PC-9 (cell line): Measurements from ENCODE around the gene ELANE. TPM values are rescaled to one million over a fixed set of nuclear protein-coding genes. Genes with fewer than 3 reads are reported as not detected.

Source experiments
- BruUV-seq: library from RNA; stranded (reverse); fragments of 400-500 nt; replicated peaks from 2 replicates; lab custom pipeline; 2021; lab: Mats Ljungman, UMichigan
- CTCF ChIA-PET: fragments of 300-600 bp; sonication (Branson Sonifier 250); formaldehyde crosslinking; loops from one replicate; lab custom pipeline; 2022; ENCODE audit warnings: antibody characterized with exemption; lab: Charles Lee
- POLR2A ChIA-PET: fragments of 300-600 bp; sonication (Branson Sonifier 250); formaldehyde crosslinking; loops from one replicate; lab custom pipeline; 2022; ENCODE audit warnings: antibody characterized with exemption; ENCODE audit not compliant: unreplicated experiment; lab: Charles Lee
- DNase-seq, 2 experiments: peaks; one replicate each; pipeline versions ENCODE4 v3.0.0 to v3.0.0-alpha.2; 2015 to 2022; ENCODE audit warnings: mixed read lengths in 1 of 2
- H2AFZ ChIP-seq: fragments of 200-600 bp; sonication (generic); 2 replicates; pipeline ENCODE4 v1.8.1; 2017; ENCODE audit warnings: antibody characterized with exemption
- H3F3A ChIP-seq: fragments of 200-600 bp; sonication (generic); 2 replicates; pipeline ENCODE4 v1.8.1; 2017; ENCODE audit warnings: antibody characterized with exemption, mild to moderate bottlenecking, low read depth; ENCODE audit not compliant: insufficient read depth
- H3K27ac ChIP-seq: fragments of 200-600 bp; sonication (generic); 2 replicates; pipeline ENCODE4 v1.6.1; 2016; ENCODE audit warnings: mixed run types
- H3K27me3 ChIP-seq: fragments of 200-600 bp; sonication (generic); 2 replicates; pipeline ENCODE4 v1.6.1; 2016; ENCODE audit warnings: low read depth, mixed run types; ENCODE audit not compliant: insufficient read depth
- H3K36me3 ChIP-seq: fragments of 200-600 bp; sonication (generic); 2 replicates; pipeline ENCODE4 v1.6.1; 2016; ENCODE audit warnings: low read depth, mixed run types
- H3K4me1 ChIP-seq: fragments of 200-600 bp; sonication (generic); replicated peaks from 2 replicates; pipeline ENCODE4 v1.6.1; 2016; ENCODE audit warnings: mixed run types; ENCODE audit not compliant: insufficient read depth
- H3K4me2 ChIP-seq: fragments of 200-600 bp; sonication (generic); 2 replicates; pipeline ENCODE4 v1.6.1; 2017; ENCODE audit warnings: mixed run types
- H3K4me3 ChIP-seq: fragments of 200-600 bp; sonication (generic); 2 replicates; pipeline ENCODE4 v1.6.1; 2016; ENCODE audit warnings: mixed run types
- H3K79me2 ChIP-seq: fragments of 200-600 bp; sonication (generic); 2 replicates; pipeline ENCODE4 v1.6.1; 2017; ENCODE audit warnings: low read depth, mixed run types
- H3K9me2 ChIP-seq: fragments of 200-600 bp; sonication (generic); 2 replicates; pipeline ENCODE4 v1.8.1; 2017; ENCODE audit warnings: mild to moderate bottlenecking; ENCODE audit not compliant: insufficient read depth
- H3K9me3 ChIP-seq: fragments of 200-600 bp; sonication (generic); 2 replicates; pipeline ENCODE4 v1.8.1; 2016; ENCODE audit warnings: low read depth; ENCODE audit not compliant: insufficient read depth
- H4K20me1 ChIP-seq: fragments of 200-600 bp; sonication (generic); 2 replicates; pipeline ENCODE4 v1.8.1; 2017; ENCODE audit not compliant: insufficient read depth
- EZH2 ChIP-seq: fragments of 200-600 bp; sonication (generic); IDR thresholded peaks from 2 replicates; pipeline ENCODE4 v1.8.0; 2017; ENCODE audit warnings: antibody characterized with exemption, low read depth
- intact Hi-C: fragments of 100-400 bp; cut with micrococcal nuclease; formaldehyde crosslinking; loops from one replicate; pipeline ENCODE4 v1.10.0; 2022; ENCODE audit not compliant: unreplicated experiment
- total RNA-seq: library from RNA; stranded (reverse); gene quantifications from 2 replicates; pipeline ENCODE4 v1.2.3, GENCODE V29; 2021
- TF ChIP-seq, protein P1 (sequence below): fragments of 200-600 bp; sonication (generic); conservative IDR thresholded peaks from 2 replicates; pipeline ENCODE4 v1.6.1; 2017; ENCODE audit warnings: mixed run types, antibody characterized with exemption, mild to moderate bottlenecking, moderate library complexity

Gene ELANE
- total RNA-seq, 1 experiment from 2014 or later: not detected

DNA sequence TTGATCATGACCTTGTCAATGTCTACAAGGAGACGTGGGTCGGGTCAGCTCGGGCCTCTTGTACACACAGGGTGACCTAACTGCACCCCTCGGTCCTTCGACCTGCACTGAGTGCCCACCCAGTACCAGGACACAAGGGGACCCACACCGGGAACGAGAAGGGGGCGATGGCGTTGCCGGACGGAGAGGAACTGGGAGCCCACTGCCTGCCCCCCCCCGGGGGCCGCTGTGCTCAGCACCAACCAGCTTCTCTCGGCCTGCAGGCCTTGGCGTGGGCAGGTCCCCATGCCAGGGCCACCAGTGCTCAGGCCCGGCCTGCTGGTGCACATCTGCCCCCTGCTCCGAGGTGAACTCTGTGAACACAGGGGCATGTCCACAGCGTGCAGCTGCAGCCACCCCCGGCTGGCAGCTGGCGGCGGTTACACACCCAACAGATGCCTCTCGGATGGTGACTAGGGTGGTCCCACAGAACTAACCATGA is 21.5 kb downstream of the ELANE start:
- POLR2A ChIA-PET: interaction anchor here (0.5 kb wide), 1 partner anchor 204 kb away, joined by 3 read pairs; no protein-coding TSS in a partner anchor
- H3K79me2 ChIP-seq: no peaks in the 10 kb centered on the region
- no TSS peak for BruUV-seq
- TF ChIP-seq EZH2: no peak
- TF ChIP-seq, protein P1, sequence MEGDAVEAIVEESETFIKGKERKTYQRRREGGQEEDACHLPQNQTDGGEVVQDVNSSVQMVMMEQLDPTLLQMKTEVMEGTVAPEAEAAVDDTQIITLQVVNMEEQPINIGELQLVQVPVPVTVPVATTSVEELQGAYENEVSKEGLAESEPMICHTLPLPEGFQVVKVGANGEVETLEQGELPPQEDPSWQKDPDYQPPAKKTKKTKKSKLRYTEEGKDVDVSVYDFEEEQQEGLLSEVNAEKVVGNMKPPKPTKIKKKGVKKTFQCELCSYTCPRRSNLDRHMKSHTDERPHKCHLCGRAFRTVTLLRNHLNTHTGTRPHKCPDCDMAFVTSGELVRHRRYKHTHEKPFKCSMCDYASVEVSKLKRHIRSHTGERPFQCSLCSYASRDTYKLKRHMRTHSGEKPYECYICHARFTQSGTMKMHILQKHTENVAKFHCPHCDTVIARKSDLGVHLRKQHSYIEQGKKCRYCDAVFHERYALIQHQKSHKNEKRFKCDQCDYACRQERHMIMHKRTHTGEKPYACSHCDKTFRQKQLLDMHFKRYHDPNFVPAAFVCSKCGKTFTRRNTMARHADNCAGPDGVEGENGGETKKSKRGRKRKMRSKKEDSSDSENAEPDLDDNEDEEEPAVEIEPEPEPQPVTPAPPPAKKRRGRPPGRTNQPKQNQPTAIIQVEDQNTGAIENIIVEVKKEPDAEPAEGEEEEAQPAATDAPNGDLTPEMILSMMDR: no peak
- no peaks in the 10 kb centered on the region for H3K9me3 ChIP-seq
- H3K36me3 ChIP-seq: no peaks in the 10 kb centered on the region
- DNase-seq: no peak
- no peaks in the 10 kb centered on the region for H3K27me3 ChIP-seq
- H2AFZ ChIP-seq: no peak overlapping the region
- no peak overlapping the region for H3K4me3 ChIP-seq
- peaks cover 40% of the 10 kb centered on the region for H3F3A ChIP-seq
- H4K20me1 ChIP-seq: no peaks in the 10 kb centered on the region; the same call in 1 of the 2 replicates
- H3K9me2 ChIP-seq: no peaks in the 10 kb centered on the region
- CTCF ChIA-PET: no interaction called here
- H3K4me2 ChIP-seq: no peak overlapping the region
- intact Hi-C loops: no loop called here
- H3K4me1 ChIP-seq: peaks cover 28% of the 10 kb centered on the region
- H3K27ac ChIP-seq: no peak overlapping the region

DNA sequence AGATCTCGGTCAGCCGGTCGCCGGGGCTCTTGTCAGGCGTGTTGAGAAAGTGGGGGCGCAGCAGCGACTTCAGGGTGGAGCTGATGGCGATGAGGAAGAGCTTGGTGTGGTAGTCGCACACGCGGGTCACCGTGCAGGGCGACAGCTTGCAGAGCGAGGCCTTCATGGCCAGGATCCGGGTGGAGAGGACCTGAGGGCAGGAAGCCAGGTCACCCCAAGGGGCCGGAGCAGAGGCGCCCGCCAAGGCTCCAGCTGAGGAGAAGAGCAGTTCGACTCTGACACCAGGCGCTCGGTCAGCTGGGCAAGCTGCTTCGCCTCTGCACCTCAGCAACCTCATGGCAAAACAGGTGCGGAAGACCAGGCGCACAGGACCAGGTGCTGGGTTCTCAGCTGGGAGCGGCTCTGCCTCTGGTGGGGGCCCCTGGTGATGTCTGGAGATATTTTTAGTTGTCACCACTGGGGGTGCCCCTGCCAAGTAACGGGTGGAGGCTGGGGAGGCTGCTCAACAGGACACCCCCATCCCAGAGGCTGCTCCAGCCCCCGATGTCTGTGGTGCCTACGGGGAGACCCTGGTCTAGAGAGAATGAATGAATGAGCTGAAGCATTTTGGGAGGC is 23.3 kb downstream of the ELANE start:
- Histone ChIP-seq H3K4me1 (peaks cover 11% of the 10 kb centered on the region; the same call in 1 of the 2 replicates), H3K4me3 (no peak overlapping the region), H3K4me2 (no peak overlapping the region), H3K36me3 (no peaks in the 10 kb centered on the region), H2AFZ (no peak overlapping the region), H4K20me1 (no peaks in the 10 kb centered on the region; the same call in 1 of the 2 replicates), H3F3A (peaks cover 26% of the 10 kb centered on the region; the same call in 1 of the 2 replicates), H3K9me2 (no peaks in the 10 kb centered on the region), H3K27ac (no peak overlapping the region), H3K79me2 (no peaks in the 10 kb centered on the region), H3K9me3 (no peaks in the 10 kb centered on the region), H3K27me3 (no peaks in the 10 kb centered on the region)
- CTCF ChIA-PET: interaction anchor here (0.6 kb wide), 1 partner anchor 103 kb away, joined by 5 read pairs; no protein-coding TSS in a partner anchor
- BruUV-seq: no TSS peak
- TF ChIP-seq EZH2: no peak
- TF ChIP-seq, protein P1: no peak
- intact Hi-C loops: no loop called here
- DNase-seq: no peak
- POLR2A ChIA-PET: interaction anchor here (0.6 kb wide), 1 partner anchor 46 kb away, joined by 3 read pairs; no protein-coding TSS in a partner anchor

- H3K4me2 ChIP-seq: no peak overlapping the region
- ChIA-PET POLR2A (interaction anchor here (0.6 kb wide), 1 partner anchor 46 kb away, joined by 3 read pairs; no protein-coding TSS in a partner anchor), CTCF (no interaction called here)
- no peaks in the 10 kb centered on the region for H3K27me3 ChIP-seq
- peaks cover 9% of the 10 kb centered on the region; the same call in 1 of the 2 replicates for H3K4me1 ChIP-seq
- H3K4me3 ChIP-seq: no peak overlapping the region
- no peaks in the 10 kb centered on the region for H3K36me3 ChIP-seq
- no peaks in the 10 kb centered on the region for H3K9me2 ChIP-seq
- no peaks in the 10 kb centered on the region for H3K9me3 ChIP-seq
- no peak for DNase-seq
- intact Hi-C loops: no loop called here
- H3K79me2 ChIP-seq: no peaks in the 10 kb centered on the region
- H4K20me1 ChIP-seq: peaks cover 6% of the 10 kb centered on the region
- peaks cover 25% of the 10 kb centered on the region; the same call in 1 of the 2 replicates for H3F3A ChIP-seq
- H2AFZ ChIP-seq: no peak overlapping the region
- TF ChIP-seq EZH2: no peak
- TF ChIP-seq, protein P1: no peak
- BruUV-seq: no TSS peak
- no peak overlapping the region for H3K27ac ChIP-seq
Measured at GRCh38 chr19:876089-876488, 24.0 kb downstream of the ELANE start.
